ENCODE data around the gene STOML1.
A peak's percentile ranks its signal among the peaks of the same experiment; 100 is the strongest.
"Not testable (repeated sequence)": the region's sequence is repeated elsewhere in the genome, so short reads cannot be mapped to it uniquely, and the experiment has no call there.

STOML1 gene

GRCh38 chr15:73946795-73947370, 45.2 kb downstream of the STOML1 start:
- no peak for TF ChIP-seq POLR2A (IDR thresholded peaks at IDR 0.05; ENCODE audit: low read depth, low read length)
- FAIRE-seq (no peak), DNase-seq (ENCODE audit: insufficient read length, low spot score) (no peak)

DNA sequence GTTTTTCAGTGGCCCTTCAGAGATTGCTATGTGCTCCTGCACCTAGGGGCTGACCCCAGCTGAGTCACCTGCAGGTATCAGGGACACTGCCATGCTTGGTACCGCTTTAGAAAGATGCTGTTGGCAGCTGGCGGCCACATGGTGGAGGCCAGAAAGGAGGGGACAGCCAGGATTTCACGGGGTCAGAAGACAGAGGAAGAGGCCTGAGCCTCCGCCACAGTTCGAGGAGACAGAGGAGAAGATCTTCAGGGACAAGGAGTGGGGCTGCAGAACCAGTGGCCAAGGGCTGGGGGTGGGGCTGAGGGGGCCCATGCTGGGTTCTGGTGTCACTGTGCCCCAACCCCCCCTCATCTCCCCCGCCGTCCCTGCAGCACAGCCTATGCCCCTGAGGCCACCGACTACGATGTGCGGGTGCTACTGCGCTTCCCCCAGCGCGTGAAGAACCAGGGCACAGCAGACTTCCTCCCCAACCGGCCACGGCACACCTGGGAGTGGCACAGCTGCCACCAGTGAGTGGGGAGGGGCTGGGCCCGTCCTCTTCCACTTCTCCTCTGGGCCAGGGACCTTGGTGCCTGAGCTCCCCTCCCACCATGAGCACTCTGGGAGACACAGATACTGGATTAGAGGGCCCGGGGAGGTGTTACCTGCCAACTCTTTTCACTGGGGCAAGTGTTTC, 45.9 kb downstream of the STOML1 start:
- no peak for TF ChIP-seq POLR2A (IDR thresholded peaks at IDR 0.05; ENCODE audit: low read depth, low read length)
- FAIRE-seq (no peak), DNase-seq (ENCODE audit: insufficient read length, low spot score) (no peak)

DNA sequence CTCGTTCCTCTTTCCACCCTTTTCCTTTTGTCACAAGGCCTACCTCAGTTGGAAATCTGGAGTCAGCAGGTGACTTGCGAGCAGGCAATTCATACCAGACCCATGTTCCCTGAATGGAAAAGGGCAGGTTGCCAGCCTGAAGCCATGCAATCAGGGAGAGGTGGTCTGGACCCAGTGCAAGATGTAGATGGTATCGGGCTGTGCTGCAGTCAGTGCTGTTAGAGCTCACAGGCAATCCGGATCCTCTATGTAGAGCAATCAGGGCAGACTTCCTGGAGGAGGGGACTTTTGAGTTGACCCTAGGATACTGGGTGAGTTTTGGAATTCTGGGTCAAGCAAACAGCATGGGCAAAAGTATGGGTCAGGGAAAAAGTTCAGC, 47.0 kb downstream of the STOML1 start:
- TF ChIP-seq POLR2A (IDR thresholded peaks at IDR 0.05; ENCODE audit: low read depth, low read length) = no peak
- no peak for FAIRE-seq
- no peak for DNase-seq (ENCODE audit: insufficient read length, low spot score)

- TF ChIP-seq POLR2A (IDR thresholded peaks at IDR 0.05; ENCODE audit: low read depth, low read length) = no peak
- DNase-seq (ENCODE audit: insufficient read length, low spot score) (no peak), FAIRE-seq (no peak)
These were observed 47.6 kb downstream of the STOML1 start for GRCh38 chr15:73944161-73945129.

DNA sequence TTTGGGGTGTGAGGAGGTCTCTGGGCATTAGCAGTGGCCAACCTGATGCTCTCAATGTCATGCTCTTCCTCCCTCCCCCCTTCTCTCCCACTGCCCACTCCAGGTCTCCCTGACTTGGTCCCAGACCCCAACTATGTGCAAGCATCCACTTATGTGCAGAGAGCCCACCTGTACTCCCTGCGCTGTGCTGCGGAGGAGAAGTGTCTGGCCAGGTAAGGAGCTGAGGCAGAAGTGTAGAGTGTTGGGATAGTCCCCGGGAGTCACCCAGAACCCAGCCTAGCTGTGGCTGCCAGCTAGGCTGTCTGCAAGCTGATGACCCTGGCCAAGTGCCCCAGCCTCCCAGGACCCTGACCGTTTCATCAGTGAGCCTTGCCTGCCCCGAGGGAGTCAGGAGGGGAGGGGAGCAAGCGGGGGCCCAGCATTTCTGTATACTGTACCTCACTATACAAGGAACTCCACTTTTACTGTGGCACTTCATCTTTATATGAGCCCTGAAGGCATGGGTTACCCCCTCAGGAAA, 49.3 kb downstream of the STOML1 start:
- FAIRE-seq (no peak), DNase-seq (ENCODE audit: insufficient read length, low spot score) (no peak)
- TF ChIP-seq POLR2A (IDR thresholded peaks at IDR 0.05; ENCODE audit: low read depth, low read length) = no peak

DNA sequence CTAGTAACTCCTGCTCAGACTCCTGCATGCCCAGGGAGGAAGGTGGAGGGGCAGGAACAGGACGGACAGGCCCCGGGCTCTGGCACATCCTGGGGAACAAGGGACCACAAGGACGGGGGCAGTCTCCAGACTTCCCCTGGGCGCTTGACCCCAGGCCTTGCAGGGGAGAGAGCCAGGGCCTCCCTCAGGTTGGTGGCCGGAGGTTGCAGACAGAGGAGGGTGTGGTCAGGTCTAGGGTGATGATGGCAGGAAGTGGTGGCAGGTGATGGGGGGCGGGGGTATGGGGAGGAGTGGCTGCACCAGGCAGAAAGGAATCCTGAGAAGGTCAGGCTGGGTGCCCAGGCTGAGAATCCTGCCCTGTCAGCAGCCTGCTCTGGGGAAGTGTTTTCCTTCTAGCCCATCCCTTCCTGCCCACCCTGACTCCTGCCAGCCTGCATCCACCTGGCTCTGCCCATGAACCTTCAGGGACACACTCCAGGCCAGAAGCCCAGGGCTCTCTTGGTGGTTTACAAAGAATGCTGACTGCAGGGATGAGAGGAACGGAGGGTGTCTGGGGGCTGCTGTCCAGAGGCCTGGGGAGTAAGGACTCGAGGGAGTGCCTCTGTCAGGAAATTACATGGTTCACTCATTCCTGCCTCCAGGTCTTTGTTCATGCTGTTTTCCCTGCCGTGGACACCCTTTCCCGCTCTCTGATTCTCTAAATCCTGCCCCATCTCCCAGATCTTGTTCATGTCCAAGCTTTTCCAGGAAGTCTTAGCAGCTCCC, 50.0 kb downstream of the STOML1 start:
- no peak for TF ChIP-seq POLR2A (IDR thresholded peaks at IDR 0.05; ENCODE audit: low read depth, low read length)
- FAIRE-seq (no peak), DNase-seq (ENCODE audit: insufficient read length, low spot score) (no peak)

DNA sequence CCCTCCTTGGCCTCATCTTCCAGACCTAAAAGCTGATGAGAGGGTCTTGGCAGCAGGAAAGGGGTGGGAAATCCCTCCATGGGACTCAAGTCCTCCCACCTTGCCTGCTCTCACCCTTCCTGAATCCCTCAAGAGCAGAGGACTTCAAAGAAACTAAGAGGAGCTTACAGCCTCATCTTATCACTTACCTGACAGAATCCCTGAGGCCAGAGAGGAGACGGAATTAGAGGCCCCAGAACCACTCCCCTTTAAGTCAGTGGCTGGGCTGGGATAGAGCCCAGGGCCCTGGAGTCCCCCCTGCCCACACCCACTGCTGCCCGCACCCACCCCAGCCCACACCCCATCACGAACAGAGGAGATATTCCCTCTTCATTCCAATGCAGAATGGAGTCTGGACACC, 50.6 kb downstream of the STOML1 start:
- no peak for TF ChIP-seq POLR2A (IDR thresholded peaks at IDR 0.05; ENCODE audit: low read depth, low read length)
- FAIRE-seq = no peak
- DNase-seq (ENCODE audit: insufficient read length, low spot score) = no peak

GRCh38 chr15:73941044-73941443, 51.1 kb downstream of the STOML1 start:
- TF ChIP-seq POLR2A (IDR thresholded peaks at IDR 0.05; ENCODE audit: low read depth, low read length) = no peak
- peak; percentile 38 for DNase-seq (ENCODE audit: insufficient read length, low spot score)
- no peak for FAIRE-seq

DNA sequence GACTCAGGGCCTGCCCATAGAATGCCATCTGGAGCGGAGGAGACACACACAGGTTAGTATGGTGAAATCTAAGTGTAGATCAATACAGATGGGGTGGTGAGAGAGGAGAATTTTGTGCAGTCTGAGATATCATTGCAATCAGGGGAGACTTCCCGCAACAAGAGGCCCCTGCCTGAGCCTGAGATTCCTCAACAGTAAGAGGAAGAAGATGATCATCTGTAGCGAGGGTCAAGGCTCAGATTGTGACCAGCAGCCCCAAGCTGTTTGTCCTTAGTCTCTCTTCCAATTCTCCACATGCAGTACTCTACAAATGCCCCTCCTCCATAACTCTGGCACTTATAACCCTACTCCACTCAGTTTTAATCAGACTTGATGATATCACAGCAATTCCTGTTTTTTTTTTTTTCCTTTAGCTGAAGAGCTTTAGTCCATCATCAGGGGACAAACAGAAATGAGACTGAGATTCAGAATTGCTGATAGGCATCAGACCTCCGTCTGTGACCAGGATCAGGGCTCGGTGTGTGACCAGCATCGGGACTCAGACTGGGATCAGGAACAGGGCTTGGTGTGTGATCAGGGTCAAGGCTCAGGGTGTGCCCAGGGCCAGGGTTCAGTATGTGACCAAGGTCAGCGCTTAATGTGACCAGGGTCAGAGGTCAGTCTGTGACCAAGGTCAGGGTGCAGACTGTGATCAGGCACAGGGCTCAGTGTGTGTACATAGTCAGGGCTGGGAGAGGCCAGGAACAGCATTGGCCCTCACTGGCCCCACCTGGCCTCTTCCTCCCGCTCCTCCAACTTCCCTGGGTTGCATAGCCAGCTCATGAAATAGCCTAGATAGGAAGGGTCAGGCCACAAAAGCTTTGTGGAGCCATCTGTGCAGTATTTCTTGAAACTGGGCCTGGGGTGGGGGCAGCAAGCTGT, 51.8 kb downstream of the STOML1 start:
- no peak for TF ChIP-seq POLR2A (IDR thresholded peaks at IDR 0.05; ENCODE audit: low read depth, low read length)
- FAIRE-seq (no peak), DNase-seq (ENCODE audit: insufficient read length, low spot score) (no peak)

DNA sequence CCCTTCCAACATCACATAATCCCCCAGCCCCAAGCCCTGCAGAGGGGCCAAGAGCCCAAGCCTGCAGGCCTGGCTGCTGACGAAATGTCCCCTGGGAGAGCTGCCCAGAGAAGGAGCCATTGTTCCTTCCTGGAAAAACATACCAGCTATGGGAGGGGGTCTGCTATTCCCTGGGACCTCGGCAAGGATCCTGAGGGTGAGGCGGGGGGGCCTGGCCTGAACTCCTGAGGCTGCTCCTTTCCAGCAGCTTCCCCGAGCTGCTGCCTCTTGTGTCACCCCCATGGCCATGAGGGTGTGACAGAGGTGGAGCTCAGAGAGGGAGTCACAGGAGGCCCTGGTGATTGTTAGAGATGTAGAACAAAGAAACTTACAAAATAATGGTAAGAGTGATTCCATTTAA, 53.0 kb downstream of the STOML1 start:
- FAIRE-seq (no peak), DNase-seq (ENCODE audit: insufficient read length, low spot score) (no peak)
- TF ChIP-seq POLR2A (IDR thresholded peaks at IDR 0.05; ENCODE audit: low read depth, low read length) = no peak

DNA sequence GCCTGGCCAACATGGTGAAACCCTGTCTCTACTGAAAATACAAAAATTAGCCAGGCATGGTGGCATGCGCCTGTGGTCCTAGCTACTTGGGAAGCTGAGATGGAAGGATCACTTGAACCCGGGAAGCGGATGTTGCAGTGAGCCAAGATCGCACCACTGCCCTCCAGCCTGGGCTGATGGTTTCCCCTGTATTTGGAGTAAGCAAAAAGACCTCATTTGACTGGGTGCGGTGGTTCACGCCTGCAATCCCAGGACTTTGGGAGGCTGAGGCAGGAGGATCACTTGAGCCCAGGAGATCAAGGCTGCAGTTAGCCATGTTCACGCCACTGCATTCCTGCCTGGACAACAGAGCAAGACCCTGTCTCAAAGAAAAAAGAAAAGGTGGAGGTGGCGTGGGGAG, 53.6 kb downstream of the STOML1 start:
- FAIRE-seq; DNase-seq (ENCODE audit: insufficient read length, low spot score): not testable (repeated sequence)

GRCh38 chr15:73937726-73938125, 54.4 kb downstream of the STOML1 start:
- DNase-seq (ENCODE audit: insufficient read length, low spot score) = no peak
- no peak for FAIRE-seq
- TF ChIP-seq POLR2A (IDR thresholded peaks at IDR 0.05; ENCODE audit: low read depth, low read length) = no peak

DNA sequence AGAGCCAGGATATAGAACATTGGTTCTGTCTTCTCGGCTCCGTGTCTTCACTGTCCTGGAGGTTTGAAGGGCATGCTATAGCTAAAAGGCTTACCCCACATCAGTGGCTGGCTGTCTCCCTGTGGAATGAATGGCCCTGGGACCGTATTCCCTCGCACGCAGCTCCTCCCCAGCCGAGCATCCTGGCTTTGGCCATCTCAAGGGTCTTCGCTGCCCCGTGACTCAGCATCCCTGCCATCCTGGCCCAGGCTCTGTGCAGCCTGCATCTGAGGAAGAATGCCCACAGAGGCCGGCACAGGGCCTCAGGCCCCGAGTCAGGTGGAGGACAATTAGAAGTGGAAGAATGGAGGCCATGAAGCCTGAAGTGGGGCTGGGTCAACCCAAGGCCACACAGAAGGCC, 54.8 kb downstream of the STOML1 start:
- DNase-seq (ENCODE audit: insufficient read length, low spot score) = no peak
- FAIRE-seq = no peak
- TF ChIP-seq POLR2A (IDR thresholded peaks at IDR 0.05; ENCODE audit: low read depth, low read length) = no peak
